ENCODE data around the gene MLIP. TPM values are rescaled to one million over a fixed set of nuclear protein-coding genes. Genes with fewer than 3 reads are reported as not detected.

Gene MLIP
- total and polyA plus RNA-seq, 4 donors: 2.0 to 6.0 (median 3.2) TPM

GRCh38 chr6:54284161-54284860 is 173.1 kb downstream of the MLIP start:
- H3K27me3 ChIP-seq (ENCODE audit: control insufficient read depth in 4 of 4, insufficient read depth in 4 of 4, low read length in 3 of 4): no peaks in the 10 kb centered on the region
- 84% methylated on average over 3 of the region's 3 CpGs for WGBS
- H3K36me3 ChIP-seq (ENCODE audit: control insufficient read depth in 4 of 4, insufficient read depth in 3 of 4, low read depth in 1 of 4, low read length in 3 of 4): no peaks in the 10 kb centered on the region
- no peak for TF ChIP-seq RXRA (IDR thresholded peaks at IDR 0.05)
- TF ChIP-seq, protein P1, sequence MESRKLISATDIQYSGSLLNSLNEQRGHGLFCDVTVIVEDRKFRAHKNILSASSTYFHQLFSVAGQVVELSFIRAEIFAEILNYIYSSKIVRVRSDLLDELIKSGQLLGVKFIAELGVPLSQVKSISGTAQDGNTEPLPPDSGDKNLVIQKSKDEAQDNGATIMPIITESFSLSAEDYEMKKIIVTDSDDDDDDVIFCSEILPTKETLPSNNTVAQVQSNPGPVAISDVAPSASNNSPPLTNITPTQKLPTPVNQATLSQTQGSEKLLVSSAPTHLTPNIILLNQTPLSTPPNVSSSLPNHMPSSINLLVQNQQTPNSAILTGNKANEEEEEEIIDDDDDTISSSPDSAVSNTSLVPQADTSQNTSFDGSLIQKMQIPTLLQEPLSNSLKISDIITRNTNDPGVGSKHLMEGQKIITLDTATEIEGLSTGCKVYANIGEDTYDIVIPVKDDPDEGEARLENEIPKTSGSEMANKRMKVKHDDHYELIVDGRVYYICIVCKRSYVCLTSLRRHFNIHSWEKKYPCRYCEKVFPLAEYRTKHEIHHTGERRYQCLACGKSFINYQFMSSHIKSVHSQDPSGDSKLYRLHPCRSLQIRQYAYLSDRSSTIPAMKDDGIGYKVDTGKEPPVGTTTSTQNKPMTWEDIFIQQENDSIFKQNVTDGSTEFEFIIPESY (IDR thresholded peaks at IDR 0.05): no peak
- no peak for TF ChIP-seq FOXA1 (IDR thresholded peaks at IDR 0.05)
- TF ChIP-seq SP1 (IDR thresholded peaks at IDR 0.05): no peak
- H3K27ac ChIP-seq (ENCODE audit: low read depth in 1 of 2, low read length in 2 of 2): no peak overlapping the region
- no peaks in the 10 kb centered on the region for H3K9me3 ChIP-seq (ENCODE audit: control insufficient read depth in 4 of 4, low read length in 3 of 4)
- DNase-seq (ENCODE audit: low spot score): no peak
- no peak overlapping the region for H3K4me3 ChIP-seq (ENCODE audit: low read depth in 1 of 3, low read length in 3 of 3)
- H3K9ac ChIP-seq (ENCODE audit: low read depth in 1 of 2, low read length in 2 of 2): no peak overlapping the region
- no peaks in the 10 kb centered on the region for H3K4me1 ChIP-seq (ENCODE audit: control insufficient read depth in 4 of 4, insufficient read depth in 4 of 4, low read length in 3 of 4)

GRCh38 chr6:54285595-54285994 is 174.4 kb downstream of the MLIP start:
- H3K27me3 ChIP-seq (ENCODE audit: control insufficient read depth in 4 of 4, insufficient read depth in 4 of 4, low read length in 3 of 4): no peaks in the 10 kb centered on the region
- no peaks in the 10 kb centered on the region for H3K36me3 ChIP-seq (ENCODE audit: control insufficient read depth in 4 of 4, insufficient read depth in 3 of 4, low read depth in 1 of 4, low read length in 3 of 4)
- H3K4me3 ChIP-seq (ENCODE audit: low read depth in 1 of 3, low read length in 3 of 3): no peak overlapping the region
- H3K9ac ChIP-seq (ENCODE audit: low read depth in 1 of 2, low read length in 2 of 2): no peak overlapping the region
- DNase-seq (ENCODE audit: low spot score): no peak
- no peak overlapping the region for H3K27ac ChIP-seq (ENCODE audit: low read depth in 1 of 2, low read length in 2 of 2)
- TF ChIP-seq EGR1 (IDR thresholded peaks at IDR 0.05; ENCODE audit: low read depth in 2 of 2) (no peak), HNF4A (conservative IDR thresholded peaks at IDR 0.05) (no peak), GABPA (IDR thresholded peaks at IDR 0.05 in 1 of 2, conservative IDR thresholded peaks at IDR 0.05 in 1 of 2) (no peak), NR2F2 (IDR thresholded peaks at IDR 0.05) (no peak), YY1 (IDR thresholded peaks at IDR 0.05) (no peak), HNF4G (IDR thresholded peaks at IDR 0.05) (no peak), RXRA (IDR thresholded peaks at IDR 0.05) (no peak), FOXA1 (IDR thresholded peaks at IDR 0.05) (no peak), REST (IDR thresholded peaks at IDR 0.05) (no peak), RAD21 (IDR thresholded peaks at IDR 0.05) (no peak), SP1 (IDR thresholded peaks at IDR 0.05) (no peak), JUND (IDR thresholded peaks at IDR 0.05) (no peak), TAF1 (conservative IDR thresholded peaks at IDR 0.05) (no peak), MAX (IDR thresholded peaks at IDR 0.05) (no peak), FOXA2 (IDR thresholded peaks at IDR 0.05) (no peak)
- TF ChIP-seq, protein P1 (IDR thresholded peaks at IDR 0.05): no peak
- TF ChIP-seq, protein P2, sequence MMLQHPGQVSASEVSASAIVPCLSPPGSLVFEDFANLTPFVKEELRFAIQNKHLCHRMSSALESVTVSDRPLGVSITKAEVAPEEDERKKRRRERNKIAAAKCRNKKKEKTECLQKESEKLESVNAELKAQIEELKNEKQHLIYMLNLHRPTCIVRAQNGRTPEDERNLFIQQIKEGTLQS (IDR thresholded peaks at IDR 0.05): no peak
- TF ChIP-seq, protein P3, sequence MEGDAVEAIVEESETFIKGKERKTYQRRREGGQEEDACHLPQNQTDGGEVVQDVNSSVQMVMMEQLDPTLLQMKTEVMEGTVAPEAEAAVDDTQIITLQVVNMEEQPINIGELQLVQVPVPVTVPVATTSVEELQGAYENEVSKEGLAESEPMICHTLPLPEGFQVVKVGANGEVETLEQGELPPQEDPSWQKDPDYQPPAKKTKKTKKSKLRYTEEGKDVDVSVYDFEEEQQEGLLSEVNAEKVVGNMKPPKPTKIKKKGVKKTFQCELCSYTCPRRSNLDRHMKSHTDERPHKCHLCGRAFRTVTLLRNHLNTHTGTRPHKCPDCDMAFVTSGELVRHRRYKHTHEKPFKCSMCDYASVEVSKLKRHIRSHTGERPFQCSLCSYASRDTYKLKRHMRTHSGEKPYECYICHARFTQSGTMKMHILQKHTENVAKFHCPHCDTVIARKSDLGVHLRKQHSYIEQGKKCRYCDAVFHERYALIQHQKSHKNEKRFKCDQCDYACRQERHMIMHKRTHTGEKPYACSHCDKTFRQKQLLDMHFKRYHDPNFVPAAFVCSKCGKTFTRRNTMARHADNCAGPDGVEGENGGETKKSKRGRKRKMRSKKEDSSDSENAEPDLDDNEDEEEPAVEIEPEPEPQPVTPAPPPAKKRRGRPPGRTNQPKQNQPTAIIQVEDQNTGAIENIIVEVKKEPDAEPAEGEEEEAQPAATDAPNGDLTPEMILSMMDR (IDR thresholded peaks at IDR 0.05; ENCODE audit: low read depth, low read length, missing input control): no peak
- H3K4me1 ChIP-seq (ENCODE audit: control insufficient read depth in 4 of 4, insufficient read depth in 4 of 4, low read length in 3 of 4): no peaks in the 10 kb centered on the region
- 94% methylated on average over 3 of the region's 3 CpGs for WGBS
- H3K9me3 ChIP-seq (ENCODE audit: control insufficient read depth in 4 of 4, low read length in 3 of 4): no peaks in the 10 kb centered on the region
